Liver (tissue), 3 donors: Measurements from ENCODE around the gene OR5I1.

ENCODE experiments used
- JUND ChIP-seq, 2 donors: IDR thresholded peaks; 2 replicates each; pipeline ENCODE4 v1.6.1; 2016; ENCODE audit warnings: antibody characterized with exemption in 2 of 2
- RAD21 ChIP-seq, 2 donors: IDR thresholded peaks; 2 replicates each; pipeline ENCODE4 v1.6.1; 2016; ENCODE audit warnings: antibody characterized with exemption in 2 of 2, mild to moderate bottlenecking in 2 of 2
- TAF1 ChIP-seq: conservative IDR thresholded peaks from 2 replicates; pipeline ENCODE4 v1.6.1; 2016; ENCODE audit warnings: antibody characterized with exemption, mild to moderate bottlenecking
- TF ChIP-seq, protein P1 (sequence below): fragments of 150-350 bp; IDR thresholded peaks from 2 replicates; pipeline ENCODE4 v1.5.1; 2017; ENCODE audit warnings: improper control_type of control experiment, low read depth, low read length; ENCODE audit not compliant: missing input control
- TF ChIP-seq, protein P2 (sequence below): IDR thresholded peaks from 2 replicates; pipeline ENCODE4 v1.6.1; 2016; ENCODE audit warnings: antibody characterized with exemption, mild to moderate bottlenecking
- TF ChIP-seq, protein P3 (sequence below): IDR thresholded peaks from 2 replicates; pipeline ENCODE4 v1.6.1; 2016; ENCODE audit warnings: antibody characterized with exemption
- TF ChIP-seq, protein P4 (sequence below): IDR thresholded peaks from 2 replicates; pipeline ENCODE4 v1.6.1; 2016; ENCODE audit warnings: antibody characterized with exemption
- donor health status: healthy.
- donor health status: healthy.

DNA sequence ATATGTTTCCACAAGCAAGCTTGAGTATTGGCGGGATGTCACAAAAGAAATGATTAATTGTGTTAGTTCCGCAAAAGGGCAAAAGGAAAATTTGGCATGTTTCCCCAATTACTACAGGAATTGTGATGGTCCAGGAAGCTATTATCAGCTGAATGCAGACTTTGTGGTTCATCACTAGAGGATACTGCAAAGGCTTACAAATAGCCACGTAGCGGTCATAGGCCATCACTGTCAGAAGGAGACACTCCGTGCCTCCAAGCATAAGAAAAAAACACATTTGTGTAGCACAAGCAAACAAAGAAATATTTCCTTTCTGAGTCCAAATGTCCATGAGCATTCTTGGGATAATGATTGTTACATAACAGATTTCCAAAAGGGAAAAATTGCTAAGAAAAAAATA lies 31.7 kb upstream of the OR5I1 start:
- TF ChIP-seq, protein P1, sequence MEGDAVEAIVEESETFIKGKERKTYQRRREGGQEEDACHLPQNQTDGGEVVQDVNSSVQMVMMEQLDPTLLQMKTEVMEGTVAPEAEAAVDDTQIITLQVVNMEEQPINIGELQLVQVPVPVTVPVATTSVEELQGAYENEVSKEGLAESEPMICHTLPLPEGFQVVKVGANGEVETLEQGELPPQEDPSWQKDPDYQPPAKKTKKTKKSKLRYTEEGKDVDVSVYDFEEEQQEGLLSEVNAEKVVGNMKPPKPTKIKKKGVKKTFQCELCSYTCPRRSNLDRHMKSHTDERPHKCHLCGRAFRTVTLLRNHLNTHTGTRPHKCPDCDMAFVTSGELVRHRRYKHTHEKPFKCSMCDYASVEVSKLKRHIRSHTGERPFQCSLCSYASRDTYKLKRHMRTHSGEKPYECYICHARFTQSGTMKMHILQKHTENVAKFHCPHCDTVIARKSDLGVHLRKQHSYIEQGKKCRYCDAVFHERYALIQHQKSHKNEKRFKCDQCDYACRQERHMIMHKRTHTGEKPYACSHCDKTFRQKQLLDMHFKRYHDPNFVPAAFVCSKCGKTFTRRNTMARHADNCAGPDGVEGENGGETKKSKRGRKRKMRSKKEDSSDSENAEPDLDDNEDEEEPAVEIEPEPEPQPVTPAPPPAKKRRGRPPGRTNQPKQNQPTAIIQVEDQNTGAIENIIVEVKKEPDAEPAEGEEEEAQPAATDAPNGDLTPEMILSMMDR, result no peak
- TF ChIP-seq JUND (IDR thresholded peaks at IDR 0.05) (no peak), TAF1 (no peak), RAD21 (IDR thresholded peaks at IDR 0.05) (no peak)
- TF ChIP-seq, protein P2, sequence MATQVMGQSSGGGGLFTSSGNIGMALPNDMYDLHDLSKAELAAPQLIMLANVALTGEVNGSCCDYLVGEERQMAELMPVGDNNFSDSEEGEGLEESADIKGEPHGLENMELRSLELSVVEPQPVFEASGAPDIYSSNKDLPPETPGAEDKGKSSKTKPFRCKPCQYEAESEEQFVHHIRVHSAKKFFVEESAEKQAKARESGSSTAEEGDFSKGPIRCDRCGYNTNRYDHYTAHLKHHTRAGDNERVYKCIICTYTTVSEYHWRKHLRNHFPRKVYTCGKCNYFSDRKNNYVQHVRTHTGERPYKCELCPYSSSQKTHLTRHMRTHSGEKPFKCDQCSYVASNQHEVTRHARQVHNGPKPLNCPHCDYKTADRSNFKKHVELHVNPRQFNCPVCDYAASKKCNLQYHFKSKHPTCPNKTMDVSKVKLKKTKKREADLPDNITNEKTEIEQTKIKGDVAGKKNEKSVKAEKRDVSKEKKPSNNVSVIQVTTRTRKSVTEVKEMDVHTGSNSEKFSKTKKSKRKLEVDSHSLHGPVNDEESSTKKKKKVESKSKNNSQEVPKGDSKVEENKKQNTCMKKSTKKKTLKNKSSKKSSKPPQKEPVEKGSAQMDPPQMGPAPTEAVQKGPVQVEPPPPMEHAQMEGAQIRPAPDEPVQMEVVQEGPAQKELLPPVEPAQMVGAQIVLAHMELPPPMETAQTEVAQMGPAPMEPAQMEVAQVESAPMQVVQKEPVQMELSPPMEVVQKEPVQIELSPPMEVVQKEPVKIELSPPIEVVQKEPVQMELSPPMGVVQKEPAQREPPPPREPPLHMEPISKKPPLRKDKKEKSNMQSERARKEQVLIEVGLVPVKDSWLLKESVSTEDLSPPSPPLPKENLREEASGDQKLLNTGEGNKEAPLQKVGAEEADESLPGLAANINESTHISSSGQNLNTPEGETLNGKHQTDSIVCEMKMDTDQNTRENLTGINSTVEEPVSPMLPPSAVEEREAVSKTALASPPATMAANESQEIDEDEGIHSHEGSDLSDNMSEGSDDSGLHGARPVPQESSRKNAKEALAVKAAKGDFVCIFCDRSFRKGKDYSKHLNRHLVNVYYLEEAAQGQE, result no peak
- TF ChIP-seq, protein P3, sequence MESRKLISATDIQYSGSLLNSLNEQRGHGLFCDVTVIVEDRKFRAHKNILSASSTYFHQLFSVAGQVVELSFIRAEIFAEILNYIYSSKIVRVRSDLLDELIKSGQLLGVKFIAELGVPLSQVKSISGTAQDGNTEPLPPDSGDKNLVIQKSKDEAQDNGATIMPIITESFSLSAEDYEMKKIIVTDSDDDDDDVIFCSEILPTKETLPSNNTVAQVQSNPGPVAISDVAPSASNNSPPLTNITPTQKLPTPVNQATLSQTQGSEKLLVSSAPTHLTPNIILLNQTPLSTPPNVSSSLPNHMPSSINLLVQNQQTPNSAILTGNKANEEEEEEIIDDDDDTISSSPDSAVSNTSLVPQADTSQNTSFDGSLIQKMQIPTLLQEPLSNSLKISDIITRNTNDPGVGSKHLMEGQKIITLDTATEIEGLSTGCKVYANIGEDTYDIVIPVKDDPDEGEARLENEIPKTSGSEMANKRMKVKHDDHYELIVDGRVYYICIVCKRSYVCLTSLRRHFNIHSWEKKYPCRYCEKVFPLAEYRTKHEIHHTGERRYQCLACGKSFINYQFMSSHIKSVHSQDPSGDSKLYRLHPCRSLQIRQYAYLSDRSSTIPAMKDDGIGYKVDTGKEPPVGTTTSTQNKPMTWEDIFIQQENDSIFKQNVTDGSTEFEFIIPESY, result no peak
- TF ChIP-seq, protein P4, sequence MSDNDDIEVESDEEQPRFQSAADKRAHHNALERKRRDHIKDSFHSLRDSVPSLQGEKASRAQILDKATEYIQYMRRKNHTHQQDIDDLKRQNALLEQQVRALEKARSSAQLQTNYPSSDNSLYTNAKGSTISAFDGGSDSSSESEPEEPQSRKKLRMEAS, result no peak
